Measurements from ENCODE around the gene ABHD5. TPM values are rescaled to one million over a fixed set of nuclear protein-coding genes. Genes with fewer than 3 reads are reported as not detected.

The ABHD5 gene
- polyA plus RNA-seq, 1 of the 3 experiments (the other 2 are of a cell fraction) = 10.4 TPM

DNA sequence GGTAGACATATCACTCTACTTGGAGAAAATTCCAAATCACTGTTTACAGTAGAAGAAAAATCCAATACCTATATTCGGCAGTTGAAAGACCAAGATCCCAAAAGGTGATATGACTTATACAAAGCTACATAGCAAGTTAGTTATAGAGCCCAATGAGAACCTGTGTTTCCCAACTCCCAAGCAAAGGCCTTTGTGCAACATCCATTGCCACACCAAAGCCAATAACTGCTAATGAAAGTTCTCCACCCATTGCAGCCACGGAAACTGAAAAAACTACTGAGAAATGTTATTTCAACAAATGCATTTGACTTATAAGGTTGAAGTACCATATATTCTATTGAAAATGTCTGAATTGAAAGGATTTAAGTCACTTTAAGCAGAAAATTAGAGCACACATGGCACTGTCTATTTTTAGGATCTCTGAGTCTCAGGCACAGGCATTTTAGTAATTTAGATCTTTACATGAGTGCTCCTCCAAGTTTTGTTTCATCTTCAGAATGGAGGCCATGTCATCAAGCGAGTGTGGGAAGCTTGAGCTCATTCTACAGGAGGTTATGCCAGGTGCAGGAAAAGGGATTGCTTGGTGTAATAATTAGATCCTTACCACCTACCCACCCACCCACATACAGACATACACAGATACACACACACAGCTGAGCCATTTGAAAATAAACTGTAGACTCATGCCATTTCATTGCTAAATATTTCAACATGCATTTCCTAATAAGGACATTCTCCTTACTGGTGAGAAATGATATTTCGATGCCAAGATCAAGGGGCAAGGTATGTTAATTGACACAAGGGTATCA, 49.2 kb upstream of the ABHD5 start:
- no peak for DNase-seq
- Histone ChIP-seq H3K27ac (ENCODE audit: low read depth in 2 of 2, low read length in 1 of 2) (no peak overlapping the region), H3F3A (replicated peaks; ENCODE audit: insufficient read depth) (peaks cover 3% of the 10 kb centered on the region), H3K4me2 (no peak overlapping the region), H3K79me2 (ENCODE audit: insufficient read depth) (no peaks in the 10 kb centered on the region), H2AFZ (ENCODE audit: low read depth) (no peak overlapping the region; the same call in 1 of the 2 replicates), H3K36me3 (replicated peaks in 1 of 2; ENCODE audit: control insufficient read depth in 1 of 2, insufficient read depth in 2 of 2, low read length in 1 of 2) (no peaks in the 10 kb centered on the region), H3K27me3 (ENCODE audit: insufficient read depth) (no peaks in the 10 kb centered on the region), H3K9ac (no peak overlapping the region), H4K20me1 (ENCODE audit: insufficient read depth) (no peaks in the 10 kb centered on the region), H3K4me3 (ENCODE audit: low read depth in 2 of 2, low read length in 1 of 2) (no peak overlapping the region), H3K4me1 (ENCODE audit: control insufficient read depth in 1 of 2, insufficient read depth in 2 of 2, low read depth in 1 of 2, low read length in 1 of 2) (no peaks in the 10 kb centered on the region; a peak in 2 of 4 replicates), H3K9me2 (no peaks in the 10 kb centered on the region), H3K9me3 (no peaks in the 10 kb centered on the region)
- 88% methylated on average over 4 of the region's 4 CpGs for WGBS (ENCODE audit: low lambda C conversion rate)
- TF ChIP-seq, protein P1, sequence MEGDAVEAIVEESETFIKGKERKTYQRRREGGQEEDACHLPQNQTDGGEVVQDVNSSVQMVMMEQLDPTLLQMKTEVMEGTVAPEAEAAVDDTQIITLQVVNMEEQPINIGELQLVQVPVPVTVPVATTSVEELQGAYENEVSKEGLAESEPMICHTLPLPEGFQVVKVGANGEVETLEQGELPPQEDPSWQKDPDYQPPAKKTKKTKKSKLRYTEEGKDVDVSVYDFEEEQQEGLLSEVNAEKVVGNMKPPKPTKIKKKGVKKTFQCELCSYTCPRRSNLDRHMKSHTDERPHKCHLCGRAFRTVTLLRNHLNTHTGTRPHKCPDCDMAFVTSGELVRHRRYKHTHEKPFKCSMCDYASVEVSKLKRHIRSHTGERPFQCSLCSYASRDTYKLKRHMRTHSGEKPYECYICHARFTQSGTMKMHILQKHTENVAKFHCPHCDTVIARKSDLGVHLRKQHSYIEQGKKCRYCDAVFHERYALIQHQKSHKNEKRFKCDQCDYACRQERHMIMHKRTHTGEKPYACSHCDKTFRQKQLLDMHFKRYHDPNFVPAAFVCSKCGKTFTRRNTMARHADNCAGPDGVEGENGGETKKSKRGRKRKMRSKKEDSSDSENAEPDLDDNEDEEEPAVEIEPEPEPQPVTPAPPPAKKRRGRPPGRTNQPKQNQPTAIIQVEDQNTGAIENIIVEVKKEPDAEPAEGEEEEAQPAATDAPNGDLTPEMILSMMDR (IDR thresholded peaks at IDR 0.05) = no peak
- no peak for TF ChIP-seq NFIC (IDR thresholded peaks at IDR 0.05; ENCODE audit: borderline replicate concordance)
- TF ChIP-seq RCOR1 (IDR thresholded peaks at IDR 0.05; ENCODE audit: low read length) = no peak
- TF ChIP-seq, protein P2, sequence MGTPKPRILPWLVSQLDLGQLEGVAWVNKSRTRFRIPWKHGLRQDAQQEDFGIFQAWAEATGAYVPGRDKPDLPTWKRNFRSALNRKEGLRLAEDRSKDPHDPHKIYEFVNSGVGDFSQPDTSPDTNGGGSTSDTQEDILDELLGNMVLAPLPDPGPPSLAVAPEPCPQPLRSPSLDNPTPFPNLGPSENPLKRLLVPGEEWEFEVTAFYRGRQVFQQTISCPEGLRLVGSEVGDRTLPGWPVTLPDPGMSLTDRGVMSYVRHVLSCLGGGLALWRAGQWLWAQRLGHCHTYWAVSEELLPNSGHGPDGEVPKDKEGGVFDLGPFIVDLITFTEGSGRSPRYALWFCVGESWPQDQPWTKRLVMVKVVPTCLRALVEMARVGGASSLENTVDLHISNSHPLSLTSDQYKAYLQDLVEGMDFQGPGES (IDR thresholded peaks at IDR 0.05; ENCODE audit: low read depth, low read length) = no peak
- ChIA-PET CTCF (no interaction called here), POLR2A (no interaction called here)

DNA sequence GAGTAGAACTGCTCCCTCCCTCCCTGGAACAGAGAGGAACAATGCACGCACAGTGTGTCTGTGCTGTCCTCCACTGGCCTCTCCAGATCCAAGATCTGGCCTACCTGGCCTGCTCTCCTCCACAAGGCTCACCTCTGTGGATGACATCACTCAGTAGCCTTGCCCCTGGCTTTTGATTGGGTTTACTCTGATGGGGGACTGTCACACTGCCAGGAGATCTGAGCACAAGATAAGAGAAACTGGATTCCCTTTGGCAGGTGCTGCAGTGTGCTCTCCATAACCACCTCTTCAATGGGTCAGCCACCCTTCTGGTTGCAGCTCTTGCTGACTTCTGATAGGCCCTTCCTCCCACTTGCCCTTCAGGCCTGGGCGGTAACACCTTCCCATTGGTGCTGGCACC, 46.3 kb upstream of the ABHD5 start:
- Histone ChIP-seq H3K27me3 (ENCODE audit: insufficient read depth) (no peaks in the 10 kb centered on the region), H4K20me1 (ENCODE audit: insufficient read depth) (no peaks in the 10 kb centered on the region), H2AFZ (ENCODE audit: low read depth) (no peak overlapping the region), H3K9me3 (no peaks in the 10 kb centered on the region), H3K4me1 (ENCODE audit: control insufficient read depth in 1 of 2, insufficient read depth in 2 of 2, low read depth in 1 of 2, low read length in 1 of 2) (no peaks in the 10 kb centered on the region), H3K4me2 (no peak overlapping the region), H3F3A (replicated peaks; ENCODE audit: insufficient read depth) (peaks cover 3% of the 10 kb centered on the region), H3K79me2 (ENCODE audit: insufficient read depth) (no peaks in the 10 kb centered on the region), H3K9me2 (no peaks in the 10 kb centered on the region), H3K4me3 (ENCODE audit: low read depth in 2 of 2, low read length in 1 of 2) (no peak overlapping the region), H3K36me3 (replicated peaks in 1 of 2; ENCODE audit: control insufficient read depth in 1 of 2, insufficient read depth in 2 of 2, low read length in 1 of 2) (no peaks in the 10 kb centered on the region), H3K27ac (ENCODE audit: low read depth in 2 of 2, low read length in 1 of 2) (no peak overlapping the region), H3K9ac (no peak overlapping the region)
- no peak for DNase-seq
- WGBS (ENCODE audit: low lambda C conversion rate) = 83% methylated on average over 2 of the region's 2 CpGs
- CTCF ChIA-PET = no interaction called here
- POLR2A ChIA-PET = no interaction called here
- TF ChIP-seq TAF1 (IDR thresholded peaks at IDR 0.05; ENCODE audit: borderline replicate concordance, low read depth, low read length) = no peak
- no peak for TF ChIP-seq TCF12 (IDR thresholded peaks at IDR 0.05)
- no peak for TF ChIP-seq RCOR1 (IDR thresholded peaks at IDR 0.05; ENCODE audit: low read length)
- TF ChIP-seq, protein P2 (IDR thresholded peaks at IDR 0.05; ENCODE audit: low read depth, low read length) = no peak
- no peak for TF ChIP-seq RAD21 (IDR thresholded peaks at IDR 0.05; ENCODE audit: low read length)
- TF ChIP-seq, protein P3, sequence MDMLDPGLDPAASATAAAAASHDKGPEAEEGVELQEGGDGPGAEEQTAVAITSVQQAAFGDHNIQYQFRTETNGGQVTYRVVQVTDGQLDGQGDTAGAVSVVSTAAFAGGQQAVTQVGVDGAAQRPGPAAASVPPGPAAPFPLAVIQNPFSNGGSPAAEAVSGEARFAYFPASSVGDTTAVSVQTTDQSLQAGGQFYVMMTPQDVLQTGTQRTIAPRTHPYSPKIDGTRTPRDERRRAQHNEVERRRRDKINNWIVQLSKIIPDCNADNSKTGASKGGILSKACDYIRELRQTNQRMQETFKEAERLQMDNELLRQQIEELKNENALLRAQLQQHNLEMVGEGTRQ (IDR thresholded peaks at IDR 0.05; ENCODE audit: borderline replicate concordance, low read depth, low read length) = no peak
